GM12874 (cell line): ENCODE measurements around the gene ARRDC2.

Experiments used
- TF ChIP-seq, protein P1 (sequence below): IDR thresholded peaks from 2 replicates; pipeline ENCODE4 v1.5.1; 2011; ENCODE audit warnings: low read depth, mild to moderate bottlenecking, control low read depth, low read length, moderate library complexity; ENCODE audit not compliant: insufficient read depth

Gene ARRDC2

DNA sequence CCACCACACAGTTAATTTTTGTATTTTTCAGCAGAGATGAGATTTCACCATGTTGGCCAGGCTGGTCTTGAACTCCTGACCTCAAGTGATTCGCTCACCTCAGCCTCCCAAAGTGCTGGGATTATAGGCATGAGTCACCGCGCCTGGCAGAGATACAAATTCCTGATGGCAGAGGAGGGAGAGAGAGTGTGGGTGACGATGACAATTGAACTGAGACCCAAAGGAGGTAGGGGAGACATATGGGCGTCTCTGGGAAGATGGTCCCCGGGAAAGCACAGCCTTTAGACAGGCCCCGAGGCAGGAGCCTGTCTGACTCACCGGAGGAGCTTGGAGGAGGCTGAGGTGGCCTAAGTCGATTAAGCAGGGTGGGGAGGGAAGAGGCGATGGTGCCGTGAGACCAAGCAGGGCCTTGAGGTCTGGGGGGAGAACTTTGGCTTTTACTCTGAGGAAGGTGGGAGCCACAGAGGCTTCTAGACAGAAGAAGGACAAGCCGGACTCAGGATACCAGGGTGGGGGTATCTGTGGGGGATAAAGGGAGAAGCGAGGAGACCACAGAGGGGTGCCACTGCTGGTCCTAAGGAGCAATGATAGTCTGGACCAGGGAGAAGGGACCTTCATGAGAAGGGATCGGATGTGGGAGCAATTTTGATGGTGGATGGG, 38.2 kb downstream of the ARRDC2 start:
- TF ChIP-seq, protein P1, sequence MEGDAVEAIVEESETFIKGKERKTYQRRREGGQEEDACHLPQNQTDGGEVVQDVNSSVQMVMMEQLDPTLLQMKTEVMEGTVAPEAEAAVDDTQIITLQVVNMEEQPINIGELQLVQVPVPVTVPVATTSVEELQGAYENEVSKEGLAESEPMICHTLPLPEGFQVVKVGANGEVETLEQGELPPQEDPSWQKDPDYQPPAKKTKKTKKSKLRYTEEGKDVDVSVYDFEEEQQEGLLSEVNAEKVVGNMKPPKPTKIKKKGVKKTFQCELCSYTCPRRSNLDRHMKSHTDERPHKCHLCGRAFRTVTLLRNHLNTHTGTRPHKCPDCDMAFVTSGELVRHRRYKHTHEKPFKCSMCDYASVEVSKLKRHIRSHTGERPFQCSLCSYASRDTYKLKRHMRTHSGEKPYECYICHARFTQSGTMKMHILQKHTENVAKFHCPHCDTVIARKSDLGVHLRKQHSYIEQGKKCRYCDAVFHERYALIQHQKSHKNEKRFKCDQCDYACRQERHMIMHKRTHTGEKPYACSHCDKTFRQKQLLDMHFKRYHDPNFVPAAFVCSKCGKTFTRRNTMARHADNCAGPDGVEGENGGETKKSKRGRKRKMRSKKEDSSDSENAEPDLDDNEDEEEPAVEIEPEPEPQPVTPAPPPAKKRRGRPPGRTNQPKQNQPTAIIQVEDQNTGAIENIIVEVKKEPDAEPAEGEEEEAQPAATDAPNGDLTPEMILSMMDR, result no peak

DNA sequence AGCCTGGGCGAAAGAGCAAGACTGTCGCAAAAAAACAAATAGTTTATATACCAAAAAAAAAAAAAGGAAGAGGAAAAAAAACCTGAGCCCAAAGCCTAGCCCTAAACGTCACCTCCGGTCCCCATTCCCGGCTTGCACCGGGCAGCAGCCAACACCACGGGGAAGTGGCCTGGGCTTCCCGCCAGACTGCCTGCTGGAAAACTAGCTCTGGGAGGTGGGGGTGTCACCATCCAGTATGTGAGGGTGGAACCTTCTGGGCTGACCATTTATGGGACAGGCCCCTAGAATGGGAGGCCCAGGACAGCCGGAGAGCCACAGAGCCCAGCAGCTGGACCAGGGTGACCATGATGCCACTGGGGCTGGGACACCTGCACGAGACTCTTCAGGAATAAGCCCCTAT, 41.4 kb downstream of the ARRDC2 start:
- TF ChIP-seq, protein P1, result no peak

DNA sequence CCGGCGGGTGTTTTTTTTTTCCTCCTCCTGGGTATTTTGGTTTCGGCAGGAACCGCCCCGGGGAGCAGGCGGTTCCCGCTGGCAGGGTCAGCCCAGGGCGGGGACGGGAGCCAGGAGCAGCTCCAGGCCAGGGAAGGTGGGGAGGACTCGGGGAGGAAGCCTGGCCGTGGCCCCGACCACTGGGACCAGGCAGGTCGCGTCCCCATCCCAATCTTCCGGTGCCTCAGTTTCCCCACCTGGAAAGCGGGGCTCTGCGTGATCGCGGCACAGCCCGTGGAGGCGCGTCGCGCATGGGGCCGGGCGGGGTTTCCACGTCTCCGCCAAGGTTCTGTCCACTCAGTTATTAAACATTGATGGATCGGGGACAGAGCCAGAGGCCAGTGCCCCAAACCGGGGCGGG, 43.9 kb downstream of the ARRDC2 start:
- TF ChIP-seq, protein P1, result no peak

DNA sequence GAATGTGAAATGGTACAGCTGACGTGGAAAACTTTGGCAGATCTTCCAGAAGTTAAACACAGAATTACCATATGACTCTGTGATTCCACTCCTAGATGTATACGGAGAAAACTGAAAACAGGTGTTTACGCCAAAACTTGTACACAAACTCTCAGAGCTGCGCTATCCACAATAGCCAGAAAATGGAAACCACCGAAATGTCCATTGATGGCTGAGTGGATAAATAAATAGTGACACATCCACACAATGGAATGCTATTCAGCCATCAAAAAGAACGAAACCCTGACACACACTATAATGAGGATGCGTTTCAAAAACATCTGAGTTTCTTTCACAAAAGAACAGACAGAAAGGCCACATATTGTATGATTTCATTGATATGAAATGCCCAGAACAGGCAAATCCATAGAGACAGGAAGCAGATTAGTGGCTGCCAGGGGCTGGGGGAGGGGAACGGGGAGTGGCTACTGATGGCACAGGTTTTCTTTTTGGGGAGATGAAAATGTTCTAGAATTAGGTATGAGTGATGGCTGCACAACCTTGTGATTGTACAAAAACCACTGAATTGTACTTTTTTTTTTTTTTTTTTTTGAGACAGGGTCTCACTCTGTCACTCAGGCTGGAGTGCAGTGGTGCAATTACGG, 45.7 kb downstream of the ARRDC2 start:
- TF ChIP-seq, protein P1, result no peak

DNA sequence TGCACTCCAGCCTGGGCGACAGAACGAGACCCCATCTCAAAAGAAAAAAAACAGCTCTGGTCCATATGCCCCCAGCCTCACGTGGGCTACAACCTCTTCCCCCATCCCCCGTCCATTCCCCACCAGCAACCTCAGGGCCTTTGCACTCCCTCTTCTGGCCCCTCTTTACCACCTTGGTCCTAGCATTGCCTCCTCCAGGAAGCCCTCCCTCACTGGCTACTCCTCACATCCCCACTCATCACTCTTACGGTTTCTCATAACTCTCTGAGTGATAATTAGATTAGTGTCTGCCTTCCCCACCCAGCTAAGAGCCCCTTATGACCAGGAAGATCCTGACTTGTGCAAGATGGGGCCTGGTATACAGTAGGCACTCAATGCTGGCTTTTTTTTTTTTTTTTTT, 48.0 kb downstream of the ARRDC2 start:
- TF ChIP-seq, protein P1, result no peak

DNA sequence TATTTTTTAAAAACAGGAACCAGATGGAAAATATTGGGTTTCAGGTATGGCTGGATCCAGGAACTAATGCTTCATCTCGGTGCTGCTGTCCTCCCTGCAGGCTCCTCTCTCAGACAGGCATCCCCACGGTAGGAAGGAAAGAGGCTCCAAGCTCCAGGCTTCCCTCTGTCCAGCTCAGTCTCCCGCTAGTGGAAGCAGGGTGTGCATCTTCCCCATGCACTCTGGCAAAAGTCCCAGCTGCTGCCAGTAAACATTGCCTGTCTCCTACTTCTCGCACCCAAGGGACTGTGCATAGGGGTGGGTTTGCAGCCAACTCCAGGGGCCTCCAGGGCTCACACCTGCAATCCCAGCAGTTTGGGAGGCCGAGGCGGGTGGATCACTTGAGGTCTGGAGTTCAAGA, 49.6 kb downstream of the ARRDC2 start:
- TF ChIP-seq, protein P1, result no peak

DNA sequence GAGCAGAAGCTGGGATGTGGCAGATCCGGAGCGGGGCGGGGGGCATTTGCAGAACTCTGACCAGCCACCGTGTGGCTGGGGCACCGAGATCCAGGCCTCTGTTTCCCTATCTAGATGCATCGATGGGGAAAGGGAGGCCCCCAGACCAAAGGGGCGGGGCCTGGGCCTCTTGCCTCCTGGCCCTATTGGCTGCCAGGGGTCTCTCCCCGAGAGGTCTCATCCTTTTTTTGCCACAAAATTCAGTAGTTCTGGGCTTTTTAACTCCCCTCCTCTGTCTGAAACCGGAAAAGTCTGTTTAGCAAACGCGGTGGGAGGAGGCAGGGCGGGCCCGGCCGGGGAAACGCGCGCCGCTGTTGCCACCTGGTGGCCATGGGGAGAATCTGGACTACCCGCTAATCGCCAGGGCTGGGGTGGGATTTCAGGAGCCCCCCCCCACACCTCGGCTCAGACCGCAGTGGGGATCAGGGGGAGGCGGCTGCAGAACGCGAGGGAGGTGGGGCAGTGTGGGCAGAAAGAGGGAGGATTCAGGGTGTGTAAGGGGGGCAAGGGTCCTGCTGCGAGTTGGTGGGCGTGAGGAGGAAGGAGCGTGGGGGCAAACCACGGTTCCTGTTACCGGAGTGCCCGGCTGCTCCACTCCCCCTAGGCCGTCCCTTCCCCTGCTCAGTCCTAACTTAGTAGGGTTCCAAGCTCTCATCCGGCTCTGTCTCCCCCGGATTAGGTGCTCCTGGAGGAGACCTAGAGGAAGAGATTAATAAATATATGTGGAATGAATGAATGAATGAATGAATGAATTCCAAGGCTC, 50.4 kb downstream of the ARRDC2 start:
- TF ChIP-seq, protein P1, result peak; percentile 84
